GM23248 (cell line): ENCODE results near the gene RGS19.

Experiments used
- EZH2 ChIP-seq: fragments of 200-600 bp; sonication (generic); IDR thresholded peaks from 2 replicates; pipeline ENCODE4 v1.6.1; 2018; ENCODE audit warnings: antibody characterized with exemption, mild to moderate bottlenecking; ENCODE audit not compliant: insufficient read depth, poor library complexity, severe bottlenecking
- EZH2phosphoT487 ChIP-seq: fragments of 200-600 bp; sonication (generic); IDR thresholded peaks from 2 replicates; pipeline ENCODE4 v1.6.1; 2018; ENCODE audit warnings: antibody characterized with exemption, moderate library complexity, mild to moderate bottlenecking, low read depth; ENCODE audit not compliant: insufficient read depth

DNA sequence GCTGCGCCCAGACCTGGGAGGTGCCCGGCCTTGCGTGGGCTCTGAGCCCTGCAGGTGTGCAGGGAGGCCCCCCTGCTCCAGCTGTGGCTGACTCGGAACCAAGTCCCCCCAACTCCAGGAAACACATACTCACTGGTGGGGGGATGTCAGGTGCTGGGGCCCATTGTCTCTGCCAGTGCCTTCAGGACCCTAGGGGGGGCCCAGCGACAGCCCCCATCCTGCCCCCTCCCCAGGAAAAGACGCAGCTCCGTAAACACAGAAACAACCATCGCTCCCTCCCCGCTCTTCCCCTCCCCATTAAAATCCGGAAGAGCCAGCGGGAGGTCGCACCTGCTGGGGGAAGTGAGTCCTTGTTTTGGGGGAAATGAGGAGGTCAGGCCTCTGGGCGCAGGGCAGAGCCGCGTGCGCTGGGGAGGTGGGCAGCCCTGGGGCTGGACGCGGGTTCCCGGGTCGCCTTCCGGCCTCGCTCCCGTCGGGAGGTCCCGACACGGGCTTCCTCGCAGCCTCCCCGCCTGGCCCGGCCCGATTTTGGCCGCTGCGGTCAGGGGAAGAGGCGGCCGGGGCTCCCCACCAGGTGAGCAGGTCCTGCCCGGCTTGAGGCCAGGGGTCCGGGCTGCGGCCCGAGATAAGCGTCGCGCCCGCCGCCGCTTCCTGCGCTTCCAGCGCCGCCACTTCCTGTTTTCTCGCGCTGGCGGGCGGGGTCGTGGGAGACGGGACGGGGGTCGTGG lies 37.1 kb downstream of the RGS19 start:
- TF ChIP-seq EZH2phosphoT487 (no peak), EZH2 (peak; percentile 91)
